HCT116 (cell line): ENCODE measurements around the gene ANXA8. TPM values are rescaled to one million over a fixed set of nuclear protein-coding genes. Genes with fewer than 3 reads are reported as not detected.
"Not testable (repeated sequence)": the region's sequence is repeated elsewhere in the genome, so short reads cannot be mapped to it uniquely, and the experiment has no call there.

ENCODE experiments used
- ATAC-seq: fragments of 200-7000 bp; cut with Tn5 transposase; 2 replicates; pipeline ENCODE4 v1.9.1; 2020; ENCODE audit warnings: mild to moderate bottlenecking, moderate library complexity
- BruUV-seq: library from RNA; stranded (reverse); fragments of 400-500 nt; replicated peaks from 2 replicates; lab custom pipeline; 2021; lab: Mats Ljungman, UMichigan
- CTCF ChIA-PET: fragments of 300-600 bp; sonication (Branson Sonifier 250); formaldehyde crosslinking; loops from one replicate; lab custom pipeline; 2021; ENCODE audit warnings: antibody characterized with exemption; lab: Charles Lee
- POLR2A ChIA-PET: fragments of 300-600, 350-600 bp; sonication (Branson Sonifier 250); formaldehyde crosslinking; loops from one replicate; lab custom pipeline; 2021; ENCODE audit warnings: antibody characterized with exemption; lab: Charles Lee
- RAD21 ChIA-PET, 2 experiments: fragments of 300-600 bp; sonication (Branson Sonifier 250); formaldehyde crosslinking; loops; one replicate each; lab custom pipeline; 2023; ENCODE audit warnings: low total read pairs in 2 of 2; ENCODE audit not compliant: uncharacterized antibody in 2 of 2, unreplicated experiment in 2 of 2, low non-redundant PET in 1 of 2; lab: Charles Lee
- DNase-seq: peaks from one replicate; pipeline ENCODE4 v3.0.0-alpha.2; 2010; ENCODE audit warnings: low read depth, low spot score
- H2AFZ ChIP-seq: fragments of 200-600 bp; shearing (Covaris generic), sonication (generic); 2 replicates; pipeline ENCODE4 v1.6.1; 2017; ENCODE audit warnings: low read depth, mixed run types, mixed read lengths, antibody characterized with exemption, low read length; ENCODE audit not compliant: poor library complexity, severe bottlenecking
- H3K27ac ChIP-seq: 2 replicates; pipeline ENCODE4 v1.5.1; 2012; ENCODE audit warnings: low read depth, low read length
- H3K27me3 ChIP-seq: fragments of 200-600 bp; sonication (generic); 2 replicates; pipeline ENCODE4 v1.6.1; 2016; ENCODE audit warnings: mixed run types, low read length, mixed read lengths; ENCODE audit not compliant: insufficient read depth
- H3K36me3 ChIP-seq, 2 experiments: fragments of 200-500 bp in 1 of 2; fragments of 200-600 bp in 1 of 2; sonication (Bioruptor generic) in 1 of 2; sonication (generic) in 1 of 2; 2 replicates each; pipeline versions ENCODE4 v1.5.1 to v1.6.1; 2014 to 2016; ENCODE audit warnings: low read length in 2 of 2, inconsistent platforms in 1 of 2, mixed read lengths in 1 of 2, mixed run types in 1 of 2; ENCODE audit not compliant: insufficient read depth in 2 of 2, control insufficient read depth in 1 of 2
- H3K4me1 ChIP-seq, 2 experiments: fragments of 200-600 bp in 1 of 2; sonication (generic) in 1 of 2; 2 replicates each; pipeline versions ENCODE4 v1.5.1 to v1.6.1; 2012 to 2017; ENCODE audit warnings: low read length in 2 of 2, inconsistent platforms in 1 of 2, mild to moderate bottlenecking in 1 of 2, mixed read lengths in 1 of 2, mixed run types in 1 of 2, moderate library complexity in 1 of 2; ENCODE audit not compliant: insufficient read depth in 2 of 2, control insufficient read depth in 1 of 2
- H3K4me2 ChIP-seq: fragments of 200-600 bp; sonication (generic); 2 replicates; pipeline ENCODE4 v1.6.1; 2017; ENCODE audit warnings: mixed run types, low read length, mixed read lengths
- H3K4me3 ChIP-seq, 2 experiments: fragments of 200-600 bp in 1 of 2; sonication (generic) in 1 of 2; replicated peaks in 1 of 2; 2 replicates each; pipeline ENCODE4 v1.5.1; 2011 to 2016; ENCODE audit warnings: low read length in 2 of 2, control low read depth in 1 of 2, low read depth in 1 of 2, mild to moderate bottlenecking in 1 of 2, mixed read lengths in 1 of 2, mixed run types in 1 of 2
- H3K79me2 ChIP-seq: fragments of 200-600 bp; sonication (generic); 2 replicates; pipeline ENCODE4 v1.6.1; 2017; ENCODE audit warnings: mild to moderate bottlenecking, mixed run types, low read length, moderate library complexity, mixed read lengths; ENCODE audit not compliant: insufficient read depth
- H3K9ac ChIP-seq: fragments of 200-600 bp; sonication (generic); 2 replicates; pipeline ENCODE4 v1.6.1; 2016; ENCODE audit warnings: low read length, mixed read lengths
- H3K9me2 ChIP-seq: fragments of 200-600 bp; sonication (generic), shearing (Covaris generic); 2 replicates; pipeline ENCODE4 v1.6.1; 2017; ENCODE audit warnings: mixed run types, mild to moderate bottlenecking, moderate library complexity; ENCODE audit not compliant: insufficient read depth
- H3K9me3 ChIP-seq, 2 experiments: fragments of 200-500 bp in 1 of 2; fragments of 200-600 bp in 1 of 2; sonication (Bioruptor generic) in 1 of 2; sonication (generic) in 1 of 2; 2 replicates each; pipeline ENCODE4 v1.6.1; 2014 to 2017; ENCODE audit warnings: low read length in 2 of 2, mixed read lengths in 2 of 2, inconsistent platforms in 1 of 2, low read depth in 1 of 2, mild to moderate bottlenecking in 1 of 2, mixed run types in 1 of 2, moderate library complexity in 1 of 2; ENCODE audit not compliant: control insufficient read depth in 1 of 2, insufficient read depth in 1 of 2
- H4K20me1 ChIP-seq: fragments of 200-600 bp; sonication (generic), shearing (Covaris generic); 2 replicates; pipeline ENCODE4 v1.6.1; 2017; ENCODE audit warnings: mixed run types, mild to moderate bottlenecking, moderate library complexity; ENCODE audit not compliant: insufficient read depth
- intact Hi-C: fragments of 100-400 bp; cut with micrococcal nuclease; formaldehyde crosslinking; loops from 2 replicates; pipeline ENCODE4 v1.10.0; 2022
- total RNA-seq: library from RNA; stranded (reverse); gene quantifications from one replicate; pipeline ENCODE4 v1.2.1, GENCODE V29; 2021; ENCODE audit not compliant: unreplicated experiment

The ANXA8 gene
- total RNA-seq, 1 experiment from 2014 or later: 0.25 TPM

GRCh38 chr10:47465216-47465917, 18.5 kb downstream of the ANXA8 start:
- ATAC-seq, CTCF ChIA-PET: not testable (repeated sequence)

GRCh38 chr10:47462577-47463358, 21.1 kb downstream of the ANXA8 start:
- H3K27ac ChIP-seq, RAD21 ChIA-PET, H3K27me3 ChIP-seq, CTCF ChIA-PET, H4K20me1 ChIP-seq, H3K79me2 ChIP-seq, H3K36me3 ChIP-seq, DNase-seq, BruUV-seq, H3K4me2 ChIP-seq, intact Hi-C loops, H3K4me3 ChIP-seq, POLR2A ChIA-PET, H2AFZ ChIP-seq, H3K9me2 ChIP-seq, H3K9ac ChIP-seq, H3K9me3 ChIP-seq: not testable (repeated sequence)
- ATAC-seq: peak; percentile 81
- peaks cover 3 to 28% of the 10 kb centered on the region in 2 experiments for H3K4me1 ChIP-seq

More at GRCh38 chr10:47465216-47465917, 18.5 kb downstream of the ANXA8 start:
- H3K4me3 ChIP-seq, H4K20me1 ChIP-seq, POLR2A ChIA-PET, BruUV-seq, H3K4me2 ChIP-seq, H3K79me2 ChIP-seq, RAD21 ChIA-PET, H3K9me2 ChIP-seq, H3K36me3 ChIP-seq, DNase-seq, H3K9me3 ChIP-seq, H2AFZ ChIP-seq, H3K9ac ChIP-seq, H3K27me3 ChIP-seq, H3K27ac ChIP-seq, intact Hi-C loops: not testable (repeated sequence)
- H3K4me1 ChIP-seq: peaks cover 3 to 18% of the 10 kb centered on the region in 2 experiments; a peak in 3 of 4 replicates
